NCI-H2029 treated with DMSO at 0.1 percent for 48 hours (cell line): ENCODE measurements around the gene PLCB1.
"Not testable (repeated sequence)": the region's sequence is repeated elsewhere in the genome, so short reads cannot be mapped to it uniquely, and the experiment has no call there.

Source experiments
- DNase-seq: peaks from one replicate; lab custom pipeline; 2025; lab: John Stamatoyannopoulos, UW

The PLCB1 gene

GRCh38 chr20:8788275-8788674 lies 656.2 kb downstream of the PLCB1 start:
- no peak for DNase-seq

- no peak for DNase-seq
Measured at GRCh38 chr20:8788831-8789230, 656.8 kb downstream of the PLCB1 start.

- peak; percentile 41 for DNase-seq
Measured at GRCh38 chr20:8790442-8791074, 658.5 kb downstream of the PLCB1 start.

GRCh38 chr20:8795404-8795803 lies 663.3 kb downstream of the PLCB1 start:
- DNase-seq, result no peak

GRCh38 chr20:8796088-8796660 lies 664.1 kb downstream of the PLCB1 start:
- no peak for DNase-seq

GRCh38 chr20:8798505-8798904 lies 666.4 kb downstream of the PLCB1 start:
- no peak for DNase-seq

GRCh38 chr20:8800089-8800488 lies 668.0 kb downstream of the PLCB1 start:
- no peak for DNase-seq

- no peak for DNase-seq
Measured at GRCh38 chr20:8801686-8802085, 669.6 kb downstream of the PLCB1 start.

GRCh38 chr20:8803065-8803464 lies 671.0 kb downstream of the PLCB1 start:
- no peak for DNase-seq

- DNase-seq, result no peak
Measured at GRCh38 chr20:8803941-8804340, 671.9 kb downstream of the PLCB1 start.

GRCh38 chr20:8805737-8806442 lies 673.8 kb downstream of the PLCB1 start:
- DNase-seq, result no peak

- no peak for DNase-seq
Measured at GRCh38 chr20:8807480-8808201, 675.6 kb downstream of the PLCB1 start.

GRCh38 chr20:8808202-8808535 lies 676.1 kb downstream of the PLCB1 start:
- peak; percentile 41 for DNase-seq

GRCh38 chr20:8809107-8809953 lies 677.3 kb downstream of the PLCB1 start:
- DNase-seq, result no peak

GRCh38 chr20:8811801-8812594 lies 679.9 kb downstream of the PLCB1 start:
- DNase-seq, result no peak

- peak; percentile 92 for DNase-seq
Measured at GRCh38 chr20:8812817-8813216, 680.8 kb downstream of the PLCB1 start.

- DNase-seq, result peak; percentile 19
Measured at GRCh38 chr20:8815208-8815607, 683.1 kb downstream of the PLCB1 start.

- DNase-seq, result no peak
Measured at GRCh38 chr20:8829256-8829655, 697.2 kb downstream of the PLCB1 start.

- not testable (repeated sequence) for DNase-seq
Measured at GRCh38 chr20:8834294-8834693, 702.2 kb downstream of the PLCB1 start.

GRCh38 chr20:8834851-8835250 lies 702.8 kb downstream of the PLCB1 start:
- DNase-seq, result no peak

GRCh38 chr20:8837396-8837795 lies 705.3 kb downstream of the PLCB1 start:
- no peak for DNase-seq
